BLaER1 (cell line): ENCODE results near the gene FOXP1.

Source experiments
- H3K27ac ChIP-seq: shearing (Covaris generic); formaldehyde crosslinking; 2 replicates; pipeline ENCODE4 v1.8.1; 2022
- H3K27me3 ChIP-seq: shearing (Covaris generic); formaldehyde crosslinking; 2 replicates; pipeline ENCODE4 v1.8.1; 2022
- H3K36me3 ChIP-seq: shearing (Covaris generic); formaldehyde crosslinking; 2 replicates; pipeline ENCODE4 v1.8.1; 2022
- H3K4me1 ChIP-seq: shearing (Covaris generic); formaldehyde crosslinking; 2 replicates; pipeline ENCODE4 v1.8.1; 2022
- H3K4me2 ChIP-seq: shearing (Covaris generic); formaldehyde crosslinking; 2 replicates; pipeline ENCODE4 v1.8.1; 2022
- H3K4me3 ChIP-seq: shearing (Covaris generic); formaldehyde crosslinking; 2 replicates; pipeline ENCODE4 v1.8.1; 2022
- H3K9ac ChIP-seq: shearing (Covaris generic); formaldehyde crosslinking; 2 replicates; pipeline ENCODE4 v1.8.1; 2022
- H3K9me3 ChIP-seq: shearing (Covaris generic); formaldehyde crosslinking; 2 replicates; pipeline ENCODE4 v1.8.1; 2022
- H4K20me1 ChIP-seq: shearing (Covaris generic); formaldehyde crosslinking; 2 replicates; pipeline ENCODE4 v1.8.1; 2022
- Cebpa-rat ChIP-seq: shearing (Covaris generic); IDR thresholded peaks from 2 replicates; pipeline ENCODE4 v1.8.1; 2022

The FOXP1 gene

DNA sequence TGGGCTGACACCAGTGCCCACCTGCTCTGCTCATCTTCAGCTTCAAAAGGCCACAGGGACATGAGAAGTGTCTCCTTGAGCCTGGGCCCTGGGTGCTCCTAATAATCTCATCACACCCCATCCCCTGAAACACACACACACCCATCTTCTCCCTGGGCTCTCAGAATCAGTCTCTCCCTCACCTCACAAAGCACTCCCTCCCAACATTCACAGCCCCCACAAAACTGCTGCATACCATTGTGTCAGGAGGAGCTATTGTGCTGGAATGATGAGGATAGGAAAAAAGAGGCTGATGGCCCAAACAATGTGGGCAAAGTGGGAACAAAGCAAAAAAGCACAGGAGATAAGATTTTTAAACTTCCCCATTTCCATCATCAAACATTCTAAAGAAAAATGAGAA lies 16.8 kb downstream of the FOXP1 start:
- Histone ChIP-seq H3K27ac (no peak overlapping the region), H3K36me3 (no peaks in the 10 kb centered on the region), H3K4me3 (no peak overlapping the region), H3K27me3 (no peaks in the 10 kb centered on the region), H3K4me2 (no peak overlapping the region), H3K4me1 (peaks cover 23% of the 10 kb centered on the region), H4K20me1 (0 out of 2 replicates have a peak, but pooled peaks cover 14% of the 10 kb centered on the region), H3K9me3 (no peaks in the 10 kb centered on the region), H3K9ac (no peak overlapping the region)
- no peak for TF ChIP-seq Cebpa-rat

DNA sequence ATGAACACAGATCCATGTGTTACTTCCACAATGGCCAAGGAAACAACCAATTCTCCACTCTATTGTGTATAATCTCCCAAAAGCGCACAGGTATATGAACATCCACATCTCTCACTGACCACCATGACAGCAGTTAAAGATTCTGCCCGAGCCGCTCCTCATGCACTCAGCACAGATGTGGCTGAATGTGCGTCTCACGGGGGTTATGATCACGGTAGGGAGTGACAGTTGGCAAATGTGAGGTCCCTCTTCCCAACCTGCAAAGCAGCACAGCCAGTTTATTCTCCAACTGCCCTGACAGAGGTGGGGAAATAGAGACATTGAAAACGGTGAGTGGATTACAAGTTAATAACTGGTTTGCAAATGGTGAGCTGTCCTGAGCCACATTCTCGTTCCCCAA lies 17.6 kb downstream of the FOXP1 start:
- Histone ChIP-seq H3K9me3 (no peaks in the 10 kb centered on the region), H3K9ac (no peak overlapping the region)

DNA sequence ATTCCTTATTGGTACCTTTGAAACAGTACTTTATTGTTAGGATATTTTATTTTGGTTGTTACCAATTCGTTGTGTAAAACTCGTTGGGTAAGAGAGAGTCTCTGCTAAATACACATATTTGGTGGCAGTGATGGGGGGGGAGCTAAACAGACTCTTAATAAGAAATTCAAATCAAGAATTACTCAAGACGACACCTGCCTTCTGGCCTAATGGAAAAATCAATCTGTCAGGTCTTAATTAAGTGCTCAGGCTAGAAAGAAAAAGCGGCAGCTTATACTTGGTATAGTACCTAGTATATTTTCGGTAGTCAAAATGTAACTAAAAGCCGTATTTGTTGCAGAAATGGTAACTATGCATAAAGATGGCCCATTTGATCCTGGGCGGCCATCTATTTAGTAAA lies 18.2 kb downstream of the FOXP1 start:
- 0 out of 2 replicates have a peak, but pooled peaks cover 3% of the 10 kb centered on the region for H3K9me3 ChIP-seq
- H3K4me2 ChIP-seq, result no peak overlapping the region; the same call in 1 of the 2 replicates
- peaks cover 23% of the 10 kb centered on the region for H3K4me1 ChIP-seq
- H4K20me1 ChIP-seq, result 0 out of 2 replicates have a peak, but pooled peaks cover 14% of the 10 kb centered on the region
- no peak for TF ChIP-seq Cebpa-rat
- no peak overlapping the region for H3K4me3 ChIP-seq
- no peak overlapping the region for H3K9ac ChIP-seq
- H3K27me3 ChIP-seq, result no peaks in the 10 kb centered on the region
- H3K27ac ChIP-seq, result no peak overlapping the region
- no peaks in the 10 kb centered on the region for H3K36me3 ChIP-seq

More for the DNA sequence above, 17.6 kb downstream of the FOXP1 start:
- no peak overlapping the region for H3K4me3 ChIP-seq
- no peak for TF ChIP-seq Cebpa-rat
- H3K4me2 ChIP-seq, result no peak overlapping the region
- H3K36me3 ChIP-seq, result no peaks in the 10 kb centered on the region
- no peak overlapping the region for H3K27ac ChIP-seq
- 0 out of 2 replicates have a peak, but pooled peaks cover 14% of the 10 kb centered on the region for H4K20me1 ChIP-seq
- no peaks in the 10 kb centered on the region for H3K27me3 ChIP-seq
- peaks cover 23% of the 10 kb centered on the region for H3K4me1 ChIP-seq

DNA sequence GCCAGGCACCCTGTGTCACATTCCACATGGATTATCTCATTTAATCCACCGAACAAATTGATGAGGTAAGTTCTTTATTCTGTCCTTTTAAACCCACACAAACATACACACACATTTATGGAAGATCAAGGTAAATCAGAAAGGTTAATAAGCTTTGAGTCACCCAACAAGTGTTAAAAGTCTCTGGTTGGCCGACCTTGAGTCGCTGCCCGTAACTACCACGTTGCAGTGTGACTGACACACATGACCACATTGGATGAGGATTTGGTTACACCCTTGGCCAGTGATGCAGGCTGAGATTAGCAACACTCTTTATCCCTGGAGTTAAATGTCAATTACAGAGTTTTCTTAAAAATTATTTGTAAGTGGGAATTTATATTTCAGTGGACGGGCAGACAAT lies 19.2 kb downstream of the FOXP1 start:
- Histone ChIP-seq H3K9ac (no peak overlapping the region), H3K4me1 (peaks cover 23% of the 10 kb centered on the region), H4K20me1 (0 out of 2 replicates have a peak, but pooled peaks cover 14% of the 10 kb centered on the region), H3K27ac (no peak overlapping the region), H3K27me3 (no peaks in the 10 kb centered on the region), H3K36me3 (no peaks in the 10 kb centered on the region), H3K9me3 (0 out of 2 replicates have a peak, but pooled peaks cover 12% of the 10 kb centered on the region), H3K4me3 (no peak overlapping the region), H3K4me2 (peak overlapping the region; percentile 37)
- TF ChIP-seq Cebpa-rat, result no peak

DNA sequence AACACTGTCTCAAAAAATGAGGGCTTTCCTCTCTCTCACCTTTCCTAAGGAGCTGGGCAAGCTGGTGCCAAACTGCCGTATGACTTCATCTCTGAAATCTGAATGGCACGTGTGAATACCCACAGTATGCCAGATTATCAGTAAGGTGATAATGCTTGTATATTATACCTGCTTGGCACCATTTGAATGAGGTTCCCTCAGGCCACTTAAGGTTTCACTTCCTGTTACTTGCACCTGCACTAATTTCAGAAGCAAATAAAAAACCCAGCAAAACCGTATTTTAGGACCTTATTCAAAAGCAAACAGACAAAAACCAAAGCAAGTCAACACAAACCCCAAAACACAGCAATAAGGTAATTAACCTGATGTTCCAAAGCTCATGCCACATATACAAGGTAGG lies 19.7 kb downstream of the FOXP1 start:
- Histone ChIP-seq H3K9me3 (0 out of 2 replicates have a peak, but pooled peaks cover 13% of the 10 kb centered on the region), H3K27ac (no peak overlapping the region), H3K4me2 (peak overlapping the region; percentile 37), H3K27me3 (no peaks in the 10 kb centered on the region), H3K36me3 (no peaks in the 10 kb centered on the region), H3K4me3 (no peak overlapping the region), H3K9ac (no peak overlapping the region), H4K20me1 (0 out of 2 replicates have a peak, but pooled peaks cover 14% of the 10 kb centered on the region), H3K4me1 (peaks cover 23% of the 10 kb centered on the region)
- no peak for TF ChIP-seq Cebpa-rat

DNA sequence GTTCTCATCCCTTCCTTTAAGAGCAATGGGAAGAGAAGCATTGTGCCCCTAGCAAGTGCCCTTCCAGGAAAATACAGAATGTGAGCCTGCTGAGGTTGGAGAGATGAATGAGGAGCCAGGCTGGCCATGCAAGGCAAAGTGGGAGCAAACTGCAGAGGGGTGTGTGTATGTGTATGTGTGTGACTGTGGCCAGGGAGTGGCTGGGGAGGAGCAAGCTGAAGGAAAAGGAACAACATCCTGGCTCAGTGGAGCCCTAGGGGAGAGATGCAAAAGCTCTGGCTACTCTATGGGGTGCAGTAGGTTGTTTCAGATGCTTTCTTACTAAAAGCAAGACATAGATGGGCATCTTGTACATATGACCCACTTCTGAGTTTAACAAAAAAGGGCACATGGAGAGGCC lies 20.6 kb downstream of the FOXP1 start:
- Histone ChIP-seq H4K20me1 (0 out of 2 replicates have a peak, but pooled peaks cover 14% of the 10 kb centered on the region), H3K4me1 (peaks cover 15% of the 10 kb centered on the region), H3K27ac (no peak overlapping the region), H3K27me3 (no peaks in the 10 kb centered on the region), H3K4me3 (no peak overlapping the region), H3K36me3 (no peaks in the 10 kb centered on the region), H3K9ac (no peak overlapping the region), H3K4me2 (no peak overlapping the region), H3K9me3 (0 out of 2 replicates have a peak, but pooled peaks cover 16% of the 10 kb centered on the region)
- TF ChIP-seq Cebpa-rat, result no peak

DNA sequence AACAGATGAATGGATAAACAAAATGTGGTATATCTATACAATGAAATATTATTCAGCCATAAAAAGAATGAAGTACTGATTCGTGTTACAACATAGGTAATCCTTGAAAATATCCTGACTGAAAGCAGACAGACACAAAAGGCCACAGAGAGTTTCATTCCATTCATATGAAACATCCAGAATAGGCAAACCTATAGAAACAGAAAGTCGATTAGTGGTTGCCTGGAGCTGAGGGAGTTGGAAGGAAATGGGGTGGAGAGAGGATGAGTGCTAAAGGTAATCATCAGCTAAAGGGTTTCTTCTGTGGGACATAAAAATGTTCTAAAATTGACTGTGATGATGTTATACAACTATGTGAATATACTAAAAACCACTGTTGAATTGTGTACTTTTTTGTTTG lies 22.9 kb downstream of the FOXP1 start:
- H3K9me3 ChIP-seq, result 0 out of 2 replicates have a peak, but pooled peaks cover 17% of the 10 kb centered on the region
- H3K4me3 ChIP-seq, result no peak overlapping the region
- no peak for TF ChIP-seq Cebpa-rat
- 0 out of 2 replicates have a peak, but pooled peaks cover 14% of the 10 kb centered on the region for H4K20me1 ChIP-seq
- no peak overlapping the region for H3K4me2 ChIP-seq
- H3K27ac ChIP-seq, result no peak overlapping the region
- H3K27me3 ChIP-seq, result no peaks in the 10 kb centered on the region
- H3K36me3 ChIP-seq, result no peaks in the 10 kb centered on the region
- no peak overlapping the region for H3K9ac ChIP-seq
- peaks cover 15% of the 10 kb centered on the region for H3K4me1 ChIP-seq

DNA sequence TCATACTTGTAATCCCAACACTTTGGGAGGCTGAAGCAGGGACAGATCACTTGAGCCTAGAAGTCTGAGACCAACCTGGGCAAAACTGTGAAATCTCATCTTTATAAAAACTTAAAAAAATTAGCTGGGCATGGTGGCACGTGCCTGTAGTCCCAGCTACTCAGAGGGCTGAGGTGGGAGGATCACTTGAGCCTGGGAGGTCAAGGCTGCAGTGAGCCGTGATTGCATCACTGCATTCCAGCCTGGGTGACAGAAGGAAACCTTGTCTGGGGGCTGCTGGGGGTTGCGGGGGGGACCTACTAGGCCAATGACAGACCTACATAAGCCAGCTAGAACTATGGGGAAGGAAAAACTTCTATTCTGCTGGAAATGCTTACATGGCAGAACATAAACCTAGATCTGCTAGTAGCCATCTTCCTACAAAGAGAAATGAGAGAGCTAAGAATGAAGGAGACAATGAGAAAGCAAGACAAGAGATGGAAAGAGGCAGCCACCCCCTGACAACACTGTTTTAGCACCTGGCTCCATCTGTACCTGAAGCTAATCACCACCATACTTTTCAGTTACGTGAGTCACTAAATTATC lies 23.9 kb downstream of the FOXP1 start:
- peaks cover 11% of the 10 kb centered on the region for H3K4me1 ChIP-seq
- 0 out of 2 replicates have a peak, but pooled peaks cover 14% of the 10 kb centered on the region for H4K20me1 ChIP-seq
- no peak overlapping the region for H3K4me3 ChIP-seq
- no peak overlapping the region for H3K4me2 ChIP-seq
- no peak overlapping the region for H3K27ac ChIP-seq
- no peak overlapping the region for H3K9ac ChIP-seq
- TF ChIP-seq Cebpa-rat, result no peak
- 0 out of 2 replicates have a peak, but pooled peaks cover 17% of the 10 kb centered on the region for H3K9me3 ChIP-seq
- H3K27me3 ChIP-seq, result no peaks in the 10 kb centered on the region
- no peaks in the 10 kb centered on the region for H3K36me3 ChIP-seq

DNA sequence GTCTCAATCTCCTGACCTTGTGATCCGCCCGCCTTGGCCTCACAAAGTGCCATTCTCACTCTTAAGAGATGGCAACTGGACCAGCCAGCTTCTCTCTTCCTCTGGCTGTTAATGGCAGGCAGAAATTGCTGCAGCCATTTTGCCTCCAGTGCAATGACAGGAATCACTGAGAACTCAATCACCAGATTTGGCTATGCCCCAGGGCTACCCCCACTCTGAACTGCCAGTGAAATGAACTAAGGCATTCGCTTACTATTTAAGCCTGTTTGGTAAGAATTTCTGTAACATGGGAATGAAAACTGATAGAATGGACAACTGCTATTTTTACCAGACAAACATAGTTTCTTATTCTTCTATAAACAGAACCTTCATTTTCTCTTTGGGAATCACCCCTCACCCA lies 24.5 kb downstream of the FOXP1 start:
- H3K9me3 ChIP-seq, result 0 out of 2 replicates have a peak, but pooled peaks cover 17% of the 10 kb centered on the region
- TF ChIP-seq Cebpa-rat, result no peak
- no peak overlapping the region for H3K4me2 ChIP-seq
- 0 out of 2 replicates have a peak, but pooled peaks cover 11% of the 10 kb centered on the region for H4K20me1 ChIP-seq
- no peak overlapping the region for H3K27ac ChIP-seq
- no peaks in the 10 kb centered on the region for H3K36me3 ChIP-seq
- H3K27me3 ChIP-seq, result no peaks in the 10 kb centered on the region
- H3K4me3 ChIP-seq, result no peak overlapping the region
- H3K9ac ChIP-seq, result no peak overlapping the region
- H3K4me1 ChIP-seq, result peaks cover 5% of the 10 kb centered on the region

DNA sequence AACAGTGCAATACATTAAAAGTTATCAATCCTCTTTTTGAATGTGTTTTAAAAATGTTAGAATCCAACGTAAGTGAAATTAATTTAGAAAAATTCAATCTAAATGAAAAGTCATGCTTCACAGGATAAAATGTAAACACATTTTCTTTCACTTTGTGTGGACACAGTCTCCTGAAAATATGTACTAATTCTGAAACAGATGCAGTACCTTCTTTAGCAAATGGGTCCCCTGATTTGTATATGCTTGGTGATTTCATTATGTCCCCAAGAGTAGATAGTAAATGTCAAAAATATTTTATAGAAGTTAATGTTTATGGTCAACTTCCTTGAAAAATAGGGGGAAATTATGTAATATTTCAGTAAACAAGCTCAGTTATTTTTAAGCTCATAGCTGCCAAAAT lies 28.9 kb downstream of the FOXP1 start:
- Histone ChIP-seq H3K36me3 (no peaks in the 10 kb centered on the region), H3K9me3 (0 out of 2 replicates have a peak, but pooled peaks cover 8% of the 10 kb centered on the region), H3K27me3 (no peaks in the 10 kb centered on the region), H3K4me2 (no peak overlapping the region), H3K27ac (no peak overlapping the region), H3K4me3 (no peak overlapping the region), H3K9ac (no peak overlapping the region), H4K20me1 (no peaks in the 10 kb centered on the region), H3K4me1 (no peaks in the 10 kb centered on the region)
- TF ChIP-seq Cebpa-rat, result no peak
